ENCODE measurements around the gene AGPAT2. TPM values are rescaled to one million over a fixed set of nuclear protein-coding genes. Genes with fewer than 3 reads are reported as not detected.
A peak's percentile ranks its signal among the peaks of the same experiment; 100 is the strongest.

AGPAT2 gene
- total RNA-seq, 1 experiment from 2014 or later, result 103 TPM

GRCh38 chr9:136671254-136671614 is 16.0 kb downstream of the AGPAT2 start:
- intact Hi-C loops (cut with micrococcal nuclease), result loop anchor here (2.0 kb wide), 1 partner anchor 24 kb away; no protein-coding TSS in a partner anchor

GRCh38 chr9:136670576-136671253 is 16.5 kb downstream of the AGPAT2 start:
- no peak overlapping the region for H3K4me3 ChIP-seq (ENCODE audit: low read length)
- H3K9me2 ChIP-seq (replicated peaks; ENCODE audit: low read length), result no peaks in the 10 kb centered on the region
- H3K27ac ChIP-seq (ENCODE audit: low read length), result no peak overlapping the region
- no peak overlapping the region for H3K9ac ChIP-seq (ENCODE audit: low read length)
- H4K20me1 ChIP-seq (ENCODE audit: low read length), result no peaks in the 10 kb centered on the region
- ChIA-PET POLR2A (ENCODE audit: unreplicated experiment) (no interaction called here), CTCF (interaction anchor here (1.5 kb wide), 1 partner anchor 23 kb away, joined by 3 read pairs; no protein-coding TSS in a partner anchor)
- H3K79me2 ChIP-seq (ENCODE audit: low read length), result no peaks in the 10 kb centered on the region
- ATAC-seq (peak; percentile 32), DNase-seq (peak; percentile 8)
- H3K4me1 ChIP-seq (ENCODE audit: insufficient read depth, low read length), result no peaks in the 10 kb centered on the region
- 0 out of 2 replicates have a peak overlapping the region, but pooled peaks have one; percentile 41 for H3K4me2 ChIP-seq (ENCODE audit: low read length)
- TF ChIP-seq EZH2 (IDR thresholded peaks at IDR 0.05; ENCODE audit: low read length, unreplicated experiment) (no peak), EZH2phosphoT487 (IDR thresholded peaks at IDR 0.05; ENCODE audit: borderline replicate concordance, low read length) (no peak), CTCF (conservative IDR thresholded peaks at IDR 0.05; ENCODE audit: low read depth, low read length) (no peak)
- no peak overlapping the region for H2AFZ ChIP-seq (ENCODE audit: low read length)
- no TSS peak for BruUV-seq (replicated peaks)
- no peaks in the 10 kb centered on the region for H3K27me3 ChIP-seq (ENCODE audit: low read length)
- H3K36me3 ChIP-seq (ENCODE audit: low read depth, low read length), result no peaks in the 10 kb centered on the region
- intact Hi-C loops (cut with micrococcal nuclease), result loop anchor here (2.0 kb wide), 1 partner anchor 24 kb away; no protein-coding TSS in a partner anchor
- H3K9me3 ChIP-seq (ENCODE audit: low read length), result no peaks in the 10 kb centered on the region
- H3F3A ChIP-seq (ENCODE audit: low read length, unreplicated experiment), result no peaks in the 10 kb centered on the region

More at GRCh38 chr9:136671254-136671614, 16.0 kb downstream of the AGPAT2 start:
- Histone ChIP-seq H4K20me1 (ENCODE audit: low read length) (no peaks in the 10 kb centered on the region), H2AFZ (ENCODE audit: low read length) (no peak overlapping the region), H3K79me2 (ENCODE audit: low read length) (no peaks in the 10 kb centered on the region), H3K27ac (ENCODE audit: low read length) (no peak overlapping the region), H3K36me3 (ENCODE audit: low read depth, low read length) (no peaks in the 10 kb centered on the region), H3K4me2 (ENCODE audit: low read length) (no peak overlapping the region), H3K4me3 (ENCODE audit: low read length) (no peak overlapping the region), H3K9ac (ENCODE audit: low read length) (no peak overlapping the region), H3F3A (ENCODE audit: low read length, unreplicated experiment) (no peaks in the 10 kb centered on the region), H3K4me1 (ENCODE audit: insufficient read depth, low read length) (no peaks in the 10 kb centered on the region), H3K9me3 (ENCODE audit: low read length) (no peaks in the 10 kb centered on the region), H3K9me2 (replicated peaks; ENCODE audit: low read length) (no peaks in the 10 kb centered on the region), H3K27me3 (ENCODE audit: low read length) (no peaks in the 10 kb centered on the region)
- TF ChIP-seq EZH2phosphoT487 (IDR thresholded peaks at IDR 0.05; ENCODE audit: borderline replicate concordance, low read length) (no peak), CTCF (conservative IDR thresholded peaks at IDR 0.05; ENCODE audit: low read depth, low read length) (no peak), EZH2 (IDR thresholded peaks at IDR 0.05; ENCODE audit: low read length, unreplicated experiment) (no peak)
- BruUV-seq (replicated peaks), result no TSS peak
- DNase-seq, result no peak
- CTCF ChIA-PET, result interaction anchor here (0.6 to 1.5 kb wide), 2 partner anchors 22 to 27 kb away, joined by 3 to 6 read pairs; no protein-coding TSS in a partner anchor
- POLR2A ChIA-PET (ENCODE audit: unreplicated experiment), result no interaction called here
- 0 out of 2 replicates have a peak, but pooled peaks have one; percentile 8 for ATAC-seq
